Measurements from ENCODE around the gene SEC14L6. TPM values are rescaled to one million over a fixed set of nuclear protein-coding genes. Genes with fewer than 3 reads are reported as not detected.
A peak's percentile ranks its signal among the peaks of the same experiment; 100 is the strongest.

Gene SEC14L6
- total and polyA plus RNA-seq, 9 of the 15 experiments (the other 6 are each of a cell fraction or from before 2014, with no cell fraction given) = 0.29 to 6.1 (median 1.9) TPM

DNA sequence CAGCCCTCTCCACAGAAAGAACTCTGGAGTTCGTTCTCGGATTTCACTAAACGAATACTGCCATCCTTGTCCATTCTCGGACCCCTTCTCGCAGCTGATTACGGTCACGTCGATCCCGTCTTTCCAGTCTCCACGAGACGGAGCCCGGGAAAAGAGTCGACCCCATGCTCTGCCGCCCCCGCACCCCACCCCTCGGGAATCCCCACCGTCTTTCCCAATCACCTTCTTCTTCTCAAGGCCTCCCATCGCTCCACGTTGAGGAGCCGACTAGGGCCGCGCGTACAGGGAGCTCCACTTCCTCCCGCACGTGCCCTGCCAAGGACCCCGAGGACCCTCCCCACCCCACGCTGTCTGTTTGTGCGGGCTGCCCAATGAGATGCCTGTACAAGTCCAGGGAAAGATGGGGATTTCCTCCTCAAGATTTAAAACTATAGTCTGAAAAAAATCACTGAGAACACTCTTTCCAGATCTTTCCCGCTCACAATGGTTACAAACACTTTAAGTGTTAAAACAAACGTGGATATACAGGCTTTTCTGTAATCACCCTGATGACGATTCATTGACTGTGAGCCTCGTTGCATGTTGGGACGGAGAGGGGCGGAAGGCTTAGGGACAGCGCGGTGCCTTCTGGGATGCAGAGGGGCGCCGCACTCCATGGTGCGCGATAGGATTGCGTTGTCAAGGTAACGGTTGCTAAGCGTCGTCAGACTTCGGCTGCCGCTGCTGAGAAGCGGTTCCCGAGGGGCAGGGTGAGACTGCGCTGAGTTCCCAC, 45.2 kb upstream of the SEC14L6 start, which contains the start of gene PES1 (continued):
- TF ChIP-seq, protein P1, sequence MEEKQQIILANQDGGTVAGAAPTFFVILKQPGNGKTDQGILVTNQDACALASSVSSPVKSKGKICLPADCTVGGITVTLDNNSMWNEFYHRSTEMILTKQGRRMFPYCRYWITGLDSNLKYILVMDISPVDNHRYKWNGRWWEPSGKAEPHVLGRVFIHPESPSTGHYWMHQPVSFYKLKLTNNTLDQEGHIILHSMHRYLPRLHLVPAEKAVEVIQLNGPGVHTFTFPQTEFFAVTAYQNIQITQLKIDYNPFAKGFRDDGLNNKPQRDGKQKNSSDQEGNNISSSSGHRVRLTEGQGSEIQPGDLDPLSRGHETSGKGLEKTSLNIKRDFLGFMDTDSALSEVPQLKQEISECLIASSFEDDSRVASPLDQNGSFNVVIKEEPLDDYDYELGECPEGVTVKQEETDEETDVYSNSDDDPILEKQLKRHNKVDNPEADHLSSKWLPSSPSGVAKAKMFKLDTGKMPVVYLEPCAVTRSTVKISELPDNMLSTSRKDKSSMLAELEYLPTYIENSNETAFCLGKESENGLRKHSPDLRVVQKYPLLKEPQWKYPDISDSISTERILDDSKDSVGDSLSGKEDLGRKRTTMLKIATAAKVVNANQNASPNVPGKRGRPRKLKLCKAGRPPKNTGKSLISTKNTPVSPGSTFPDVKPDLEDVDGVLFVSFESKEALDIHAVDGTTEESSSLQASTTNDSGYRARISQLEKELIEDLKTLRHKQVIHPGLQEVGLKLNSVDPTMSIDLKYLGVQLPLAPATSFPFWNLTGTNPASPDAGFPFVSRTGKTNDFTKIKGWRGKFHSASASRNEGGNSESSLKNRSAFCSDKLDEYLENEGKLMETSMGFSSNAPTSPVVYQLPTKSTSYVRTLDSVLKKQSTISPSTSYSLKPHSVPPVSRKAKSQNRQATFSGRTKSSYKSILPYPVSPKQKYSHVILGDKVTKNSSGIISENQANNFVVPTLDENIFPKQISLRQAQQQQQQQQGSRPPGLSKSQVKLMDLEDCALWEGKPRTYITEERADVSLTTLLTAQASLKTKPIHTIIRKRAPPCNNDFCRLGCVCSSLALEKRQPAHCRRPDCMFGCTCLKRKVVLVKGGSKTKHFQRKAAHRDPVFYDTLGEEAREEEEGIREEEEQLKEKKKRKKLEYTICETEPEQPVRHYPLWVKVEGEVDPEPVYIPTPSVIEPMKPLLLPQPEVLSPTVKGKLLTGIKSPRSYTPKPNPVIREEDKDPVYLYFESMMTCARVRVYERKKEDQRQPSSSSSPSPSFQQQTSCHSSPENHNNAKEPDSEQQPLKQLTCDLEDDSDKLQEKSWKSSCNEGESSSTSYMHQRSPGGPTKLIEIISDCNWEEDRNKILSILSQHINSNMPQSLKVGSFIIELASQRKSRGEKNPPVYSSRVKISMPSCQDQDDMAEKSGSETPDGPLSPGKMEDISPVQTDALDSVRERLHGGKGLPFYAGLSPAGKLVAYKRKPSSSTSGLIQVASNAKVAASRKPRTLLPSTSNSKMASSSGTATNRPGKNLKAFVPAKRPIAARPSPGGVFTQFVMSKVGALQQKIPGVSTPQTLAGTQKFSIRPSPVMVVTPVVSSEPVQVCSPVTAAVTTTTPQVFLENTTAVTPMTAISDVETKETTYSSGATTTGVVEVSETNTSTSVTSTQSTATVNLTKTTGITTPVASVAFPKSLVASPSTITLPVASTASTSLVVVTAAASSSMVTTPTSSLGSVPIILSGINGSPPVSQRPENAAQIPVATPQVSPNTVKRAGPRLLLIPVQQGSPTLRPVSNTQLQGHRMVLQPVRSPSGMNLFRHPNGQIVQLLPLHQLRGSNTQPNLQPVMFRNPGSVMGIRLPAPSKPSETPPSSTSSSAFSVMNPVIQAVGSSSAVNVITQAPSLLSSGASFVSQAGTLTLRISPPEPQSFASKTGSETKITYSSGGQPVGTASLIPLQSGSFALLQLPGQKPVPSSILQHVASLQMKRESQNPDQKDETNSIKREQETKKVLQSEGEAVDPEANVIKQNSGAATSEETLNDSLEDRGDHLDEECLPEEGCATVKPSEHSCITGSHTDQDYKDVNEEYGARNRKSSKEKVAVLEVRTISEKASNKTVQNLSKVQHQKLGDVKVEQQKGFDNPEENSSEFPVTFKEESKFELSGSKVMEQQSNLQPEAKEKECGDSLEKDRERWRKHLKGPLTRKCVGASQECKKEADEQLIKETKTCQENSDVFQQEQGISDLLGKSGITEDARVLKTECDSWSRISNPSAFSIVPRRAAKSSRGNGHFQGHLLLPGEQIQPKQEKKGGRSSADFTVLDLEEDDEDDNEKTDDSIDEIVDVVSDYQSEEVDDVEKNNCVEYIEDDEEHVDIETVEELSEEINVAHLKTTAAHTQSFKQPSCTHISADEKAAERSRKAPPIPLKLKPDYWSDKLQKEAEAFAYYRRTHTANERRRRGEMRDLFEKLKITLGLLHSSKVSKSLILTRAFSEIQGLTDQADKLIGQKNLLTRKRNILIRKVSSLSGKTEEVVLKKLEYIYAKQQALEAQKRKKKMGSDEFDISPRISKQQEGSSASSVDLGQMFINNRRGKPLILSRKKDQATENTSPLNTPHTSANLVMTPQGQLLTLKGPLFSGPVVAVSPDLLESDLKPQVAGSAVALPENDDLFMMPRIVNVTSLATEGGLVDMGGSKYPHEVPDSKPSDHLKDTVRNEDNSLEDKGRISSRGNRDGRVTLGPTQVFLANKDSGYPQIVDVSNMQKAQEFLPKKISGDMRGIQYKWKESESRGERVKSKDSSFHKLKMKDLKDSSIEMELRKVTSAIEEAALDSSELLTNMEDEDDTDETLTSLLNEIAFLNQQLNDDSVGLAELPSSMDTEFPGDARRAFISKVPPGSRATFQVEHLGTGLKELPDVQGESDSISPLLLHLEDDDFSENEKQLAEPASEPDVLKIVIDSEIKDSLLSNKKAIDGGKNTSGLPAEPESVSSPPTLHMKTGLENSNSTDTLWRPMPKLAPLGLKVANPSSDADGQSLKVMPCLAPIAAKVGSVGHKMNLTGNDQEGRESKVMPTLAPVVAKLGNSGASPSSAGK (IDR thresholded peaks at IDR 0.05) = no peak
- TF ChIP-seq EWSR1 (IDR thresholded peaks at IDR 0.05; ENCODE audit: borderline replicate concordance, low read depth, partially characterized antibody) (no peak), ZBED1 (IDR thresholded peaks at IDR 0.05) (no peak; the same call in 1 of the 2 replicates), RBM22 (IDR thresholded peaks at IDR 0.05; ENCODE audit: low read depth, low read length, poor library complexity, severe bottlenecking) (peak; percentile 91), HEY1 (CRISPR knock-in tag; IDR thresholded peaks at IDR 0.05; ENCODE audit: borderline replicate concordance) (no peak), POLR3G (IDR thresholded peaks at IDR 0.05; ENCODE audit: extremely low read depth, insufficient read length, insufficient replicate concordance) (no peak), ZNF764 (CRISPR knock-in tag; IDR thresholded peaks at IDR 0.05; ENCODE audit: low read depth) (no peak), RBFOX2 (IDR thresholded peaks at IDR 0.05; ENCODE audit: low read depth, low read length) (peak; percentile 76), RBM39 (optimal IDR thresholded peaks at IDR 0.05; ENCODE audit: low read depth, low read length) (no peak), FIP1L1 (IDR thresholded peaks at IDR 0.05; ENCODE audit: low read depth, low read length, poor library complexity, severe bottlenecking) (no peak), TEAD1 (CRISPR knock-in tag; IDR thresholded peaks at IDR 0.05) (no peak)
- TF ChIP-seq, protein P2, sequence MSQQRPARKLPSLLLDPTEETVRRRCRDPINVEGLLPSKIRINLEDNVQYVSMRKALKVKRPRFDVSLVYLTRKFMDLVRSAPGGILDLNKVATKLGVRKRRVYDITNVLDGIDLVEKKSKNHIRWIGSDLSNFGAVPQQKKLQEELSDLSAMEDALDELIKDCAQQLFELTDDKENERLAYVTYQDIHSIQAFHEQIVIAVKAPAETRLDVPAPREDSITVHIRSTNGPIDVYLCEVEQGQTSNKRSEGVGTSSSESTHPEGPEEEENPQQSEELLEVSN (IDR thresholded peaks at IDR 0.05; ENCODE audit: borderline replicate concordance in 1 of 2, extremely low read depth in 1 of 2, insufficient read depth in 1 of 2, insufficient read length in 1 of 2, low read depth in 1 of 2, low read length in 1 of 2, poor library complexity in 1 of 2, severe bottlenecking in 1 of 2) = peak; percentile 31 to 65
- TF ChIP-seq, protein P3, sequence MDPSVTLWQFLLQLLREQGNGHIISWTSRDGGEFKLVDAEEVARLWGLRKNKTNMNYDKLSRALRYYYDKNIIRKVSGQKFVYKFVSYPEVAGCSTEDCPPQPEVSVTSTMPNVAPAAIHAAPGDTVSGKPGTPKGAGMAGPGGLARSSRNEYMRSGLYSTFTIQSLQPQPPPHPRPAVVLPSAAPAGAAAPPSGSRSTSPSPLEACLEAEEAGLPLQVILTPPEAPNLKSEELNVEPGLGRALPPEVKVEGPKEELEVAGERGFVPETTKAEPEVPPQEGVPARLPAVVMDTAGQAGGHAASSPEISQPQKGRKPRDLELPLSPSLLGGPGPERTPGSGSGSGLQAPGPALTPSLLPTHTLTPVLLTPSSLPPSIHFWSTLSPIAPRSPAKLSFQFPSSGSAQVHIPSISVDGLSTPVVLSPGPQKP (CRISPR knock-in tag; IDR thresholded peaks at IDR 0.05) = no peak
